ENCODE data around the gene DOCK11. TPM values are rescaled to one million over a fixed set of nuclear protein-coding genes. Genes with fewer than 3 reads are reported as not detected.

DOCK11 gene
- polyA plus RNA-seq, 1 donor from 2014 or later = 37.2 TPM

GRCh38 chrX:118562582-118563164 lies 67.1 kb downstream of the DOCK11 start:
- H4K20me1 ChIP-seq (ENCODE audit: insufficient read depth) = no peaks in the 10 kb centered on the region
- no peak overlapping the region for H3K27ac ChIP-seq (ENCODE audit: low read length)
- H3K79me2 ChIP-seq (replicated peaks; ENCODE audit: insufficient read depth, low read length) = no peaks in the 10 kb centered on the region
- H3K4me2 ChIP-seq (ENCODE audit: low read length) = no peak overlapping the region
- no peaks in the 10 kb centered on the region for H3K36me3 ChIP-seq (ENCODE audit: insufficient read depth, low read length)
- TF ChIP-seq TAF1 (IDR thresholded peaks at IDR 0.05; ENCODE audit: low read depth) = no peak
- TF ChIP-seq RAD21 (conservative IDR thresholded peaks at IDR 0.05) = no peak
- no peak for TF ChIP-seq SMC3 (conservative IDR thresholded peaks at IDR 0.05; ENCODE audit: poor library complexity)
- H3K4me3 ChIP-seq (ENCODE audit: low read length) = no peak overlapping the region
- no peaks in the 10 kb centered on the region for H3K9me2 ChIP-seq (ENCODE audit: insufficient read depth, low read length)
- no peaks in the 10 kb centered on the region for H3F3A ChIP-seq (ENCODE audit: insufficient read depth, low read length, poor library complexity, severe bottlenecking)
- H3K27me3 ChIP-seq (ENCODE audit: insufficient read depth, low read depth, low read length) = no peaks in the 10 kb centered on the region
- H3K9ac ChIP-seq (ENCODE audit: low read length) = no peak overlapping the region
- H2AFZ ChIP-seq (ENCODE audit: low read depth, low read length) = no peak overlapping the region
- H3K9me3 ChIP-seq (ENCODE audit: low read length) = no peaks in the 10 kb centered on the region

GRCh38 chrX:118564498-118564897 lies 68.9 kb downstream of the DOCK11 start:
- H2AFZ ChIP-seq (ENCODE audit: low read depth, low read length) = no peak overlapping the region
- TF ChIP-seq, protein P1, sequence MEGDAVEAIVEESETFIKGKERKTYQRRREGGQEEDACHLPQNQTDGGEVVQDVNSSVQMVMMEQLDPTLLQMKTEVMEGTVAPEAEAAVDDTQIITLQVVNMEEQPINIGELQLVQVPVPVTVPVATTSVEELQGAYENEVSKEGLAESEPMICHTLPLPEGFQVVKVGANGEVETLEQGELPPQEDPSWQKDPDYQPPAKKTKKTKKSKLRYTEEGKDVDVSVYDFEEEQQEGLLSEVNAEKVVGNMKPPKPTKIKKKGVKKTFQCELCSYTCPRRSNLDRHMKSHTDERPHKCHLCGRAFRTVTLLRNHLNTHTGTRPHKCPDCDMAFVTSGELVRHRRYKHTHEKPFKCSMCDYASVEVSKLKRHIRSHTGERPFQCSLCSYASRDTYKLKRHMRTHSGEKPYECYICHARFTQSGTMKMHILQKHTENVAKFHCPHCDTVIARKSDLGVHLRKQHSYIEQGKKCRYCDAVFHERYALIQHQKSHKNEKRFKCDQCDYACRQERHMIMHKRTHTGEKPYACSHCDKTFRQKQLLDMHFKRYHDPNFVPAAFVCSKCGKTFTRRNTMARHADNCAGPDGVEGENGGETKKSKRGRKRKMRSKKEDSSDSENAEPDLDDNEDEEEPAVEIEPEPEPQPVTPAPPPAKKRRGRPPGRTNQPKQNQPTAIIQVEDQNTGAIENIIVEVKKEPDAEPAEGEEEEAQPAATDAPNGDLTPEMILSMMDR (IDR thresholded peaks at IDR 0.05; ENCODE audit: poor library complexity, severe bottlenecking) = no peak
- TF ChIP-seq MXI1 (conservative IDR thresholded peaks at IDR 0.05; ENCODE audit: poor library complexity, severe bottlenecking) (no peak), POLR2AphosphoS5 (IDR thresholded peaks at IDR 0.05) (no peak), TAF1 (IDR thresholded peaks at IDR 0.05; ENCODE audit: low read depth) (no peak), EZH2 (IDR thresholded peaks at IDR 0.05; ENCODE audit: borderline replicate concordance, insufficient read depth, low read length, poor library complexity, severe bottlenecking) (no peak), SMC3 (conservative IDR thresholded peaks at IDR 0.05; ENCODE audit: poor library complexity) (no peak), RAD21 (conservative IDR thresholded peaks at IDR 0.05) (no peak)
- TF ChIP-seq, protein P2, sequence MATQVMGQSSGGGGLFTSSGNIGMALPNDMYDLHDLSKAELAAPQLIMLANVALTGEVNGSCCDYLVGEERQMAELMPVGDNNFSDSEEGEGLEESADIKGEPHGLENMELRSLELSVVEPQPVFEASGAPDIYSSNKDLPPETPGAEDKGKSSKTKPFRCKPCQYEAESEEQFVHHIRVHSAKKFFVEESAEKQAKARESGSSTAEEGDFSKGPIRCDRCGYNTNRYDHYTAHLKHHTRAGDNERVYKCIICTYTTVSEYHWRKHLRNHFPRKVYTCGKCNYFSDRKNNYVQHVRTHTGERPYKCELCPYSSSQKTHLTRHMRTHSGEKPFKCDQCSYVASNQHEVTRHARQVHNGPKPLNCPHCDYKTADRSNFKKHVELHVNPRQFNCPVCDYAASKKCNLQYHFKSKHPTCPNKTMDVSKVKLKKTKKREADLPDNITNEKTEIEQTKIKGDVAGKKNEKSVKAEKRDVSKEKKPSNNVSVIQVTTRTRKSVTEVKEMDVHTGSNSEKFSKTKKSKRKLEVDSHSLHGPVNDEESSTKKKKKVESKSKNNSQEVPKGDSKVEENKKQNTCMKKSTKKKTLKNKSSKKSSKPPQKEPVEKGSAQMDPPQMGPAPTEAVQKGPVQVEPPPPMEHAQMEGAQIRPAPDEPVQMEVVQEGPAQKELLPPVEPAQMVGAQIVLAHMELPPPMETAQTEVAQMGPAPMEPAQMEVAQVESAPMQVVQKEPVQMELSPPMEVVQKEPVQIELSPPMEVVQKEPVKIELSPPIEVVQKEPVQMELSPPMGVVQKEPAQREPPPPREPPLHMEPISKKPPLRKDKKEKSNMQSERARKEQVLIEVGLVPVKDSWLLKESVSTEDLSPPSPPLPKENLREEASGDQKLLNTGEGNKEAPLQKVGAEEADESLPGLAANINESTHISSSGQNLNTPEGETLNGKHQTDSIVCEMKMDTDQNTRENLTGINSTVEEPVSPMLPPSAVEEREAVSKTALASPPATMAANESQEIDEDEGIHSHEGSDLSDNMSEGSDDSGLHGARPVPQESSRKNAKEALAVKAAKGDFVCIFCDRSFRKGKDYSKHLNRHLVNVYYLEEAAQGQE (IDR thresholded peaks at IDR 0.05; ENCODE audit: borderline replicate concordance) = no peak
- H3K4me2 ChIP-seq (ENCODE audit: low read length) = no peak overlapping the region
- no peaks in the 10 kb centered on the region for H4K20me1 ChIP-seq (ENCODE audit: insufficient read depth)
- H3K9me3 ChIP-seq (ENCODE audit: low read length) = no peaks in the 10 kb centered on the region
- H3K4me3 ChIP-seq (ENCODE audit: low read length) = no peak overlapping the region
- no peak overlapping the region for H3K27ac ChIP-seq (ENCODE audit: low read length)
- no peak overlapping the region for H3K9ac ChIP-seq (ENCODE audit: low read length)
- no peaks in the 10 kb centered on the region for H3K9me2 ChIP-seq (ENCODE audit: insufficient read depth, low read length)
- H3K27me3 ChIP-seq (ENCODE audit: insufficient read depth, low read depth, low read length) = no peaks in the 10 kb centered on the region
- H3K36me3 ChIP-seq (ENCODE audit: insufficient read depth, low read length) = no peaks in the 10 kb centered on the region
- no peaks in the 10 kb centered on the region for H3F3A ChIP-seq (ENCODE audit: insufficient read depth, low read length, poor library complexity, severe bottlenecking)
- no peaks in the 10 kb centered on the region for H3K79me2 ChIP-seq (replicated peaks; ENCODE audit: insufficient read depth, low read length)

DNA sequence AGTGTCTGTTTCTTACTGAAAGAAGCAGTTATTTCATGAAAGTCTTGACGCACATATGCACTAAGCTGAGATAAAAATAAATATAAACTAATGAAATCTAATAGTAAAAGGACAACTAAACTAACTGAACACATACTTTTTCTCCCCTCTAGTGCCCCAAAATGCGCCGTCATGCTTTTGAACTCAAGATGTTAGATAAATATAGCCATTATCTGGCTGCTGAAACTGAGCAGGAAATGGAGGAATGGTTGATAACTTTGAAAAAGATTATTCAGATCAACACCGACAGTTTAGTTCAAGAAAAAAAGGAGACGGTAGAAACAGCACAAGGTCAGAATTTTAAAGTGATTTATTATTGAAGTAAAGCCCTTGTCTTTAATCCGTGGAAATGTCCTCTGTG lies 70.2 kb downstream of the DOCK11 start:
- Histone ChIP-seq H4K20me1 (ENCODE audit: insufficient read depth) (no peaks in the 10 kb centered on the region), H3K27ac (ENCODE audit: low read length) (no peak overlapping the region), H3K9me3 (ENCODE audit: low read length) (no peaks in the 10 kb centered on the region), H3K9ac (ENCODE audit: low read length) (no peak overlapping the region), H3K27me3 (ENCODE audit: insufficient read depth, low read depth, low read length) (no peaks in the 10 kb centered on the region), H3K4me3 (ENCODE audit: low read length) (no peak overlapping the region), H3K79me2 (replicated peaks; ENCODE audit: insufficient read depth, low read length) (no peaks in the 10 kb centered on the region), H3F3A (ENCODE audit: insufficient read depth, low read length, poor library complexity, severe bottlenecking) (no peaks in the 10 kb centered on the region), H3K36me3 (ENCODE audit: insufficient read depth, low read length) (no peaks in the 10 kb centered on the region), H3K9me2 (ENCODE audit: insufficient read depth, low read length) (no peaks in the 10 kb centered on the region), H2AFZ (ENCODE audit: low read depth, low read length) (no peak overlapping the region), H3K4me2 (ENCODE audit: low read length) (no peak overlapping the region)
- TF ChIP-seq SMC3 (conservative IDR thresholded peaks at IDR 0.05; ENCODE audit: poor library complexity) = no peak
- TF ChIP-seq, protein P1 (IDR thresholded peaks at IDR 0.05; ENCODE audit: poor library complexity, severe bottlenecking) = no peak
- TF ChIP-seq RAD21 (conservative IDR thresholded peaks at IDR 0.05) = no peak
- TF ChIP-seq, protein P2 (IDR thresholded peaks at IDR 0.05; ENCODE audit: borderline replicate concordance) = no peak
- no peak for TF ChIP-seq EP300 (conservative IDR thresholded peaks at IDR 0.05; ENCODE audit: poor library complexity, severe bottlenecking)
- no peak for TF ChIP-seq MXI1 (conservative IDR thresholded peaks at IDR 0.05; ENCODE audit: poor library complexity, severe bottlenecking)
- TF ChIP-seq POLR2AphosphoS5 (IDR thresholded peaks at IDR 0.05) = no peak
- TF ChIP-seq TAF1 (IDR thresholded peaks at IDR 0.05; ENCODE audit: low read depth) = no peak
- TF ChIP-seq EZH2 (IDR thresholded peaks at IDR 0.05; ENCODE audit: borderline replicate concordance, insufficient read depth, low read length, poor library complexity, severe bottlenecking) = no peak

Data from neural cell (in vitro differentiated cells).